ENCODE data around the gene ZNF597.

The ZNF597 gene

DNA sequence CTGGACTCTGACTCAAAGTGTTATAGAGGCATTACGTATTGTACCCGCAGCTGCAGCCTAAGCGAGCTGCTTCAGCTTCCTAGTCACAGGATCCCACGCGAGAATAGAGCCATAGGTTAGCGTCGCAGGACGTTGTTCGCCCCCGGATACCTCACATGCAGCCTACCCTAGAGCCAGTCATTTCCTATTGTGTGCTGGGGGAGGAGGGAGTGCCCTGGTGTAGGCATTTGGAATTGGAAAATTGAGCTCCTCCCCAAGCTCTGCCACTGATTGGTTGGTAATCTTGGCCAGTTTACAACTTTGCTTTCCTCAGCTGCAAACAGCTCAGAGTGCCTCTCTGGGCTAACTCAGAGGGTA, 706 bp upstream of the ZNF597 start:
- DNase-seq, result no peak

DNA sequence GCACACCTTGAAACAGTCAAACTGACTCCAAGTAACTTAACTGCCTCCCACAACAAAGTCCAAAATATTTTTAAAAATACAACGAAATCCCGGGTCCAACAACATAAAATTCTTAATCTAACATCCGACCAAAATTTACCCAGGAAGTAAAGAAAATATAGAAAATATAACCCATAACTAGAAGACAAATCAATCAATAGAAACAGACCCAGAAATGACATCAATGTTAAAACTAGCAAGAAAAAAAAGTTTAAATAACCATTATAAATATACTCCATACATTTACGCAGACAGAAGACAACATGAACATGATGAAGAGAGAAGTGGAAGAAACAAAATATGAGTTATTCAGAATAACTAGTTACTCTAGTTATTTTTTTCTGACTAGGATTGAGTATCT, 3.7 kb downstream of the ZNF597 start:
- DNase-seq, result no peak

DNA sequence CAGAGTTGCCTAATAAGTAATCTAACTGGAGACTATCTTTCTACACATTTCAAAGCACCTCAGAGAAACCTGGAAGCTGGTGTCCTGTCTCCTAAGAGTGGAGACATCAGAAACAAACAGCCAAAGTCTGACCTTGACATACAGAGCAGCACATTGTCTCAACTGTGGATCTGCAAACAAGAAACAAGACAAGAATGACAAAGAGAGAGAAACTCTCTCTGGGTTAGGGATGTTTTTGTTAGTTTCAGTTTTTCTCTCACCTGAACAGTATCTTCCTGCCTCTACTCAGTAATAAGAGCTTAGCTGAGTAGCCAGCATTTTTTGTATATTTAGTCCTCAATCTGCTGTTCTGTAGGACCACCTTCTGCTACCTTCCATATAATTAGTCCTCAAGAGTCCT, 8.9 kb downstream of the ZNF597 start:
- DNase-seq, result no peak

DNA sequence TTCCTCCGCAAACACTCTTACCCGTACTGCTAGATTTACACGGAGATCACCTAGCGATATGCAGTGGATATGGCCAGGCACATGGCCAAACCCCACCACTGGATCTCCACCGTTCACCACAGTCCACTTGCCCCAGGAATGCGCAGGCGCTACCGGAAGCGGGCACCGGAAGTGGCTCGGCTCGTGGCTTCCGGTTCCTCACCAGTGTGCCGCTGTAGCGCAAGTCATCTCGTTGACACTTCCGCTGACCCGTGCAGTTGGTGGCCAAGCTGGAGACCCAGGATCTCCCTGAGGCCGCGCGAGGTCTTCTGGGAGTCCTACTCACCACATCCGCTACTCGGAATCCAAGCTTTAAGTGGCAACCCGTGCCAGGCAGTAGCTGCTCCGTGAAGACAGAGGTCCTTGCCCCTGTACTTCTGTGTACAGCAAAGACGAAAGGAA, 11.5 kb downstream of the ZNF597 start:
- DNase-seq, result peak; percentile 15

DNA sequence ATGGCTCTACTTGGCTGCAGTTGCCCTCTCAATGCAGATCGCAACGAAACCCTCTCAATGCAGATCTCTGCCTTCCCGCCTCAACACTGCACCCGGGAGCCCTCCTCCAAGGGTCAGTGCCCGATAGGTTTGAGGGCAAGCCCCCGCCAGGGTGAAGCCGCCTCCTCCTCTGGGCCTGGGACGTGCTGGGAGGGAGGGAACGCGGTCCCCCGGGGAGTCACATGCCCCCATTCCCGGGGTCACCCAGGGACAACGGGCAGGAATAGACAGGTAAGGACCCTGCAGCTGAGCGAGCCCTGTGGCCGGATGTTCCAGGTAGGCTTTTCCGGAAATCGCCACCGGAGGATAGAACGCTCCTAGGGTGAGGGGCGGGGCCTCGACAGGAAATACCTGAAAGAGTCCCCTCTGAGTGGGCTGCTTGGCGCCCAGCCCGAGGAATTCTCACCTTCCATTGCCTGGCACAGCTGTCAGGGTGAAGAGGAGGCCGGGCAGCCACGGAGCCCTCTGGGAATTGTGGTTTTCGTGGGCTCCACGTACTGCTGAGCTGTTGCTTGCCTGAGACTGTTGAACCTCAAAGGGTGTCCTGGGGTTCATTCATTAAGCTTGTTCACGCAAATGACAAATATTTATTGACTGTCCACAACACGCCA, 29.4 kb downstream of the ZNF597 start:
- DNase-seq, result no peak

DNA sequence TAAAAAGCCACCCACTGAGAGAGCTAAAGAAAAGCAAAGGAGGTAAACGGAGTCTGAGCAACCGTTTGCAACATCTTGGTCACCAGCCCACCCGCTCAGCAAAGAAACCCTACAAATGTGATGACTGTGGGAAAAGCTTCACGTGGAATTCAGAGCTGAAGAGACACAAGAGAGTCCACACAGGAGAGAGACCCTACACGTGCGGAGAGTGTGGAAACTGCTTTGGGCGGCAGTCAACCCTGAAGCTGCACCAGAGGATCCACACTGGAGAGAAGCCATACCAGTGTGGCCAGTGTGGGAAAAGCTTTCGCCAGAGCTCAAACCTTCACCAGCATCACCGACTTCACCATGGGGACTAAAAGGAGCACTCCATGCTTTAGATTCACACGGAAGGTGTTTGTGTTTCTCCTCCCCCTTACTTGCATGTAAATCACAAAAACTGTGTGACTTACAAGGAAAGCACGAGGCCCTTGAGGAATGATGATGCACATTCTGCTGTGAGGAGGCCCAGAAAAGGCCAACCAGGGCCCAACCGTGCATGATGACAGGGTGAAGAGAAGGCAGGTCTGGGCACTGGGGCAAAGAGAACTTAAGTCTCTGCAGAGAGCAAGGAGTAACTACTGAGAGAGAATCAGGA, 34.6 kb downstream of the ZNF597 start:
- DNase-seq, result no peak

DNA sequence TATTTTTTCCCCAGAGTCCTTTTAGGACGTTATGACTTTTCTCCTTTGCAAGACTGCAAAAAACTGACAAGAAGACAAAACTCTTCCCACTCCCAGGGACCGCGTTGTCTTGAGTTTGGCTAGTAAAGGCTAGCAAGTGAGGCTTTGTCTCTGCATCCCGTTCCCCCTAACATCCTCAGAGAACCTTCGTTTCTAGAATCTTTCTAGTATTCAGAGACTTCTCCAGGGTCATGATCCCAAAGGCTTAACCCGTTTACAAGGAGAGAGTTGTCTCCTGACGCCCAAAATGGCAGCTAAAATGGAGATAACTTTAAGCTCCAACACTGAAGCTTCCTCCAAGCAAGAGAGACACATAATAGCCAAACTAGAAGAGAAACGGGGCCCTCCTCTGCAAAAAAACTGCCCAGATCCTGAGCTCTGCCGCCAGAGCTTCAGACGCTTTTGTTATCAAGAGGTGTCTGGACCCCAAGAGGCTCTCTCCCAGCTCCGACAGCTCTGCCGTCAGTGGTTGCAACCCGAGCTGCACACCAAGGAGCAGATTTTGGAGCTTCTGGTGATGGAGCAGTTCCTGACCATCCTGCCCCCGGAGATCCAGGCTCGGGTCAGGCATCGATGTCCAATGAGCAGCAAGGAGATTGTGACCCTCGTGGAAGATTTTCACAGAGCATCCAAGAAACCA, 41.4 kb downstream of the ZNF597 start:
- no peak for DNase-seq

DNA sequence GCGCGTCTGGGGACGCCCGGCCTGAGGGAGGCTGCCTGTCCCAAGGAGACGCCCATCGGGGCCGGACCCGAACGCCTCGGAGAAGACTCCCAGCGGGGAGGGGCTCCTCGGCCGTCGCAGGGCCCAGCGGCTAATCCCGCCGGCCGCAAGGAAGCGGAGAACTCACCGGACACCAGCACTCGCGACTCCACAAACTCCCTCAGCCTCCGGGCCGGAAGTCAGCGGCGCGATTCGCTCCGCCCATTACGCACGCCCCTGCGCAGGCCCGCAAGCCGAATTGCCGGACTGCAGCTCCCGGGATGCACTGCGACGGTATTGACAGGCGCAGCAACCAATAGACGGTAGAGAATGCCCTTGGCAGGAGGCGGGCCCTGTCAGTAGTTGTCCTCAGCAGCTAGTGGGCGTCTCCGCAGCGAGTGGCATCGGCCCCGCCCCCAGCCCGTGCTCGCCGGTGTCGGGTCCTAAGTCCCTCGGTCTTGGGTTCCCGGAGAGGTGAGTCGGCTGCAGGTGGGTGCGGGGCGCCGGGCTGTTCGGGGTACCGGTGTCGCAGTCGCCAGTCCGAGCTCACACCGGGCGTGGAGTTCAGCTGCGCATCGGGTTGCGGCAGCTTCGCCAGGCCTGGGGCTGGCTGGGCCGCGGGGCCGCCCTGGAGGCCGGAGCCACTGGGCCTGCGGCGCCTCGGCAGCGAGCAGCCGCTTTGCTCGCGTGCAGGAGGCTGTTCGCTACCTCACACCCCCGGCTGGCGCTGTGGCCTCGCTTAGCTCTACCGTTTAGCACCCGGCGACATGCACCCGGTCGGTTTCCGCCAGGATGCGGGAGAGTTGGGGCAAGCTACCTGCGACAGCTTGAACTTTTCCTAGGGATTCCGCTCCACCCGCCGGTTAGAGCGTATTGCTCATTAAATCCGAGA, 42.3 kb downstream of the ZNF597 start, which contains the start of the genes ZNF174 and ZSCAN32:
ZNF174 (plus strand) TSS at position 437 of the 910 bp plus-strand sequence. CDS start 790 bp downstream, outside the sequence.
ZSCAN32 (minus strand) TSS at position 226 of the 910 bp plus-strand sequence. CDS start 3,447 bp downstream, outside the sequence.
- peak; percentile 97 for DNase-seq

DNA sequence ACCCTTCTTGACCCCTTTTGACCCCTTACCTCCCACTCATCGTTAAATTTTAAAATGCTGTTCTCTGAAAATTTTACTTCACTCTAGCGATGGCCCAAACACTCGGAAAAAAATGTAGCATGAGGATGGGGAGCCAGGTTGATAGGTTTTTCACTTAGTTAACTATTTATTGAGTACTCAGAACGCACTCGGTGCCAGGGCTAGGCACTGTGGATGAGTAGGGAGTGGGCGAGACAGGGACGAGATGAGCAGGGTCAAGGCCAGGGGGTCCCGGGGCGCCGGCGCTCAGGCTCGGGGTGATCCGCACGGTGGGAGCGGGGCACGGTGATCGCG, 42.9 kb downstream of the ZNF597 start:
- DNase-seq, result no peak

DNA sequence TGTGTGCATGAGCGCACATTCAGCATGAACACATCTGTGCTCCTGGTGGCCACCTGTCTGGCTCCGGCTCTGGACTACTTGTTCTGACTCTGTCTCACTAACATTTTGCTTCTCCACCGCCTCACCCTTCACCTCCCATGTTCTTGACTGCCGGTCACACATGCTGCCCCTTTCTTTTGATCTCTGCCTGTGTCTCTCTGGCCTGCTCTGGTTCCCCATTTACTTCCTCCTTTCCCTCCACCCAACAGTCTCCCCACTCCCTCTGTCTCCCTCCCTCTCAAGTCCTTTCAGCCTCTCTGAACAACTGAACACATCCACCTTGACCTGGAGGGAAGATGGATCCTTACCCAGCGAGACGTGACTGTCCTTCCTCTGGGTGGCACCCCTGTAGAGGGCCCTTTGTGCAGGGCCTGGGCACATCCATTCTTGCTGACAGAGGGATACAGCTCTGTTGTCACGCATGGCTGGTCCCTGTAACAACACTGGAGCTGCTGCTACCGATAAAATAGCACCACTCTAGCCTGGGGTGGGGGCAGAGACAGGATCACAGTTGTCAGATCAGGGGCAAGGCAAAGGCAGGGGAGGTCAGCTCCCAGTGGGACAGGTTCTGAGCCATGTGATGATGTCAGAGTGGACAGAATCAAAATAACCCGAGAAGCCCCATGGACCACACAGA, 53.5 kb downstream of the ZNF597 start:
- no peak for DNase-seq

DNA sequence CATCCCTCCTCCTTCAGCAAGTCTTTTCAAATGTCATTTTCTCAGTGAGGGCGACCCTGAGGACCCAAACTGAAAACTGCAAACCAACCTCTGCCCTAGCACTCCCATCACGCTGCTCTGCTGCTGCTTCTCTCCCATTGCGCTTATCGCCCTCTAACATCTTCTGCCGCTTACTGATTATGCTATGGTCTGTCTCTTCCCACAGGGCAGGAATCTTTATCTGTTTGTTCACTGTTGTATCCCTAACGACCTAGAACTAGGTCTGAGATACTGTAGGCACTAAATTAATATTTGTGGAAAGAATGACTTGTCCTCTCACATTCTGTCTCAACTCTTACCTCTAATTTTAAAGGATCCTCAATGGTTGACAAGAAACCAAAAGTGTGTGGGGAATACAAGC, 55.0 kb downstream of the ZNF597 start:
- no peak for DNase-seq

DNA sequence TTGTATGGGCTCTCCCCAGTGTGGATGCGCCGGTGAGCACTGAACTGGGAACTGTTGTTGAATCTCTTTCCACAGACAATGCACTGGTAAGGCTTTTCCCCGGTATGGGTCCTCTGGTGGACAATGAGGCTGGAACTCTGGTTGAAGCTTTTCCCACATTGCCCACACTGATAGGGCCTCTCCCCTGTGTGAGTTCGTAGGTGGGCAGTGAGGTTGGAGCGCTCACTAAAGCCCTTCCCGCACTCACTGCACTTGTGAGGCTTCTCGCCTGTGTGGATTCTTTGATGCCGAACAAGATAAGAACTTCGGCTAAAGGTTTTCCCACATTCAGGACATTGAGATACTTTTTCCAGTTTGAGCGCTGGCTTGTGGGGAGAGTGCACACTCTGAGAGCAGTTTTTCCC, 60.3 kb downstream of the ZNF597 start:
- no peak for DNase-seq

All from activated CD4-positive, alpha-beta T cell treated with anti-CD3 and anti-CD28 coated beads for 1 hour (primary cell).